A673 (cell line): ENCODE results near the gene CDH6. TPM values are rescaled to one million over a fixed set of nuclear protein-coding genes. Genes with fewer than 3 reads are reported as not detected.

ENCODE experiments used
- BruUV-seq: library from RNA; stranded (reverse); fragments of 400-500 nt; replicated peaks from 2 replicates; lab custom pipeline; 2021; lab: Mats Ljungman, UMichigan
- CTCF ChIA-PET: fragments of 300-600 bp; sonication (Branson Sonifier 250); formaldehyde crosslinking; loops from one replicate; lab custom pipeline; 2022; ENCODE audit warnings: antibody characterized with exemption; lab: Charles Lee
- POLR2A ChIA-PET: fragments of 300-600 bp; sonication (Branson Sonifier 250); formaldehyde crosslinking; loops from one replicate; lab custom pipeline; 2022; ENCODE audit warnings: antibody characterized with exemption; ENCODE audit not compliant: low non-redundant PET; lab: Charles Lee
- DNase-seq: peaks from one replicate; pipeline ENCODE4 v3.0.0-alpha.2; 2015; ENCODE audit warnings: low spot score
- H3K27ac ChIP-seq: fragments of 200-600 bp; sonication (generic); 2 replicates; pipeline ENCODE4 v1.5.1; 2016; ENCODE audit warnings: mixed run types, low read depth, mild to moderate bottlenecking, mixed read lengths, antibody characterized with exemption, low read length; ENCODE audit not compliant: poor library complexity, severe bottlenecking
- H3K27me3 ChIP-seq: fragments of 200-600 bp; sonication (generic); replicated peaks from 2 replicates; pipeline ENCODE4 v1.6.1; 2017; ENCODE audit warnings: mixed run types, low read depth, mild to moderate bottlenecking, mixed read lengths, antibody characterized with exemption, low read length; ENCODE audit not compliant: insufficient read depth, poor library complexity
- H3K36me3 ChIP-seq: fragments of 200-600 bp; sonication (generic); 2 replicates; pipeline ENCODE4 v1.6.1; 2016; ENCODE audit warnings: mixed run types, mild to moderate bottlenecking, mixed read lengths, antibody characterized with exemption, low read length; ENCODE audit not compliant: insufficient read depth, poor library complexity, severe bottlenecking
- H3K4me1 ChIP-seq: fragments of 200-600 bp; sonication (generic); 2 replicates; pipeline ENCODE4 v1.6.1; 2017; ENCODE audit warnings: mixed run types, mild to moderate bottlenecking, mixed read lengths, antibody characterized with exemption, low read length; ENCODE audit not compliant: insufficient read depth, poor library complexity, severe bottlenecking
- H3K4me3 ChIP-seq: fragments of 200-600 bp; sonication (generic); 2 replicates; pipeline ENCODE4 v1.5.1; 2016; ENCODE audit warnings: low read depth, mixed run types, mild to moderate bottlenecking, mixed read lengths, low read length; ENCODE audit not compliant: poor library complexity, severe bottlenecking
- H3K9me3 ChIP-seq: fragments of 200-600 bp; sonication (generic); 2 replicates; pipeline ENCODE4 v1.6.1; 2016; ENCODE audit warnings: mixed run types, low read depth, mild to moderate bottlenecking, mixed read lengths, antibody characterized with exemption, low read length; ENCODE audit not compliant: poor library complexity, severe bottlenecking
- EZH2 ChIP-seq: fragments of 200-600 bp; sonication (generic); IDR thresholded peaks from 2 replicates; pipeline ENCODE4 v1.6.1; 2017; ENCODE audit warnings: borderline replicate concordance, low read depth, mild to moderate bottlenecking, mixed read lengths, antibody characterized with exemption, low read length; ENCODE audit not compliant: poor library complexity, severe bottlenecking
- intact Hi-C: fragments of 100-400 bp; cut with micrococcal nuclease; formaldehyde crosslinking; loops from one replicate; pipeline ENCODE4 v1.10.0; 2022; ENCODE audit not compliant: unreplicated experiment
- total RNA-seq: library from RNA; stranded (reverse); gene quantifications from 2 replicates; pipeline ENCODE4 v1.2.3, GENCODE V29; 2021
- TF ChIP-seq, protein P1 (sequence below): fragments of 300-800, 200-600 bp; sonication (generic); conservative IDR thresholded peaks from 2 replicates; pipeline ENCODE4 v1.5.1; 2017; ENCODE audit warnings: low read depth, mild to moderate bottlenecking, antibody characterized with exemption, low read length, moderate library complexity, mixed read lengths

CDH6 gene
- total RNA-seq, 1 experiment from 2014 or later = 3.6 TPM

DNA sequence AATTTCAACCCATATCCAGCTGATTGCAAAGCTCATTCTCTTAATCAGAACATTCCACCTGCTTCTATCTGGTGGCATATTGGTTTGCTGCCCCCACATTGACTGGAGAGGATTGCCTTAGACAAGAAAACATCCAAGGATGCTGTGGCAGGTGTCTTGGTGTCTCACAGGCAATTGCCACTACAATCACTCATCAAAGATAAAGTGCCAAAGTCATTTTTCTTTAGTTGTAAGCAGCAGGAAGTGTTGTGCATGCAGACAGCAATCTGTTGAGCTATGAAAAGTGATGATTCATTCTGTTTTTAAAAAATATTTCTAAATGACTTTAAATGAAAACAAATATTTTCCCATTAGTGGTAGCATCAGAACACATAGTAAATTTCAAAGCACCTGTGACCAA lies 53.9 kb downstream of the CDH6 start:
- TF ChIP-seq, protein P1, sequence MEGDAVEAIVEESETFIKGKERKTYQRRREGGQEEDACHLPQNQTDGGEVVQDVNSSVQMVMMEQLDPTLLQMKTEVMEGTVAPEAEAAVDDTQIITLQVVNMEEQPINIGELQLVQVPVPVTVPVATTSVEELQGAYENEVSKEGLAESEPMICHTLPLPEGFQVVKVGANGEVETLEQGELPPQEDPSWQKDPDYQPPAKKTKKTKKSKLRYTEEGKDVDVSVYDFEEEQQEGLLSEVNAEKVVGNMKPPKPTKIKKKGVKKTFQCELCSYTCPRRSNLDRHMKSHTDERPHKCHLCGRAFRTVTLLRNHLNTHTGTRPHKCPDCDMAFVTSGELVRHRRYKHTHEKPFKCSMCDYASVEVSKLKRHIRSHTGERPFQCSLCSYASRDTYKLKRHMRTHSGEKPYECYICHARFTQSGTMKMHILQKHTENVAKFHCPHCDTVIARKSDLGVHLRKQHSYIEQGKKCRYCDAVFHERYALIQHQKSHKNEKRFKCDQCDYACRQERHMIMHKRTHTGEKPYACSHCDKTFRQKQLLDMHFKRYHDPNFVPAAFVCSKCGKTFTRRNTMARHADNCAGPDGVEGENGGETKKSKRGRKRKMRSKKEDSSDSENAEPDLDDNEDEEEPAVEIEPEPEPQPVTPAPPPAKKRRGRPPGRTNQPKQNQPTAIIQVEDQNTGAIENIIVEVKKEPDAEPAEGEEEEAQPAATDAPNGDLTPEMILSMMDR = no peak
- TF ChIP-seq EZH2 = no peak
- DNase-seq = no peak
- H3K27ac ChIP-seq = no peak overlapping the region
- no peaks in the 10 kb centered on the region for H3K27me3 ChIP-seq
- no peak overlapping the region for H3K4me3 ChIP-seq
- intact Hi-C loops = no loop called here
- CTCF ChIA-PET = interaction anchor here (0.6 kb wide), 1 partner anchor 15 kb away, joined by 3 read pairs; no protein-coding TSS in a partner anchor
- H3K36me3 ChIP-seq = no peaks in the 10 kb centered on the region
- BruUV-seq = no TSS peak
- POLR2A ChIA-PET = no interaction called here
- peaks cover 5% of the 10 kb centered on the region for H3K4me1 ChIP-seq
- no peaks in the 10 kb centered on the region for H3K9me3 ChIP-seq

DNA sequence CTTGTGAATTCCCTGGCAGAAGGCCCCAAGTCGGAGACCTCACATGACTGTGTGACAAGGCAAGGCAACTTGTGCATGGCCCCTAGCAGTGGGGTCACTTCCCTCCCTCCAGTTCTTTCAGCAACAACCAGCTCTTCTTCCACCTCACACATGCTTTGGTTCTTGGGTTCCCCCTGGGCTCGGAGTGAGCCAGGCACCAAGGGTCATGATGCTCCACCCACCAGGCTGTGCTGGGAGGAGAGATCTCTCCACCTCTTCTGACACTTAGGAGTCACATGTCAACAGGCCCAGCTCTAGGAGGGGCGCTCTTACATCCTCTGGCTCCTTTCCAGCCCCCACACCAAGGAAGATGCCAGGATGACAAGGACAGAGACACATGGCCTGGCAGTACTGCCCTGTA lies 56.7 kb downstream of the CDH6 start:
- Histone ChIP-seq H3K27ac (no peak overlapping the region), H3K9me3 (no peaks in the 10 kb centered on the region), H3K4me1 (peaks cover 5% of the 10 kb centered on the region), H3K36me3 (no peaks in the 10 kb centered on the region), H3K4me3 (no peak overlapping the region), H3K27me3 (no peaks in the 10 kb centered on the region)
- no TSS peak for BruUV-seq
- TF ChIP-seq, protein P1 = no peak
- no peak for TF ChIP-seq EZH2
- intact Hi-C loops = no loop called here
- ChIA-PET CTCF (no interaction called here), POLR2A (no interaction called here)
- no peak for DNase-seq

DNA sequence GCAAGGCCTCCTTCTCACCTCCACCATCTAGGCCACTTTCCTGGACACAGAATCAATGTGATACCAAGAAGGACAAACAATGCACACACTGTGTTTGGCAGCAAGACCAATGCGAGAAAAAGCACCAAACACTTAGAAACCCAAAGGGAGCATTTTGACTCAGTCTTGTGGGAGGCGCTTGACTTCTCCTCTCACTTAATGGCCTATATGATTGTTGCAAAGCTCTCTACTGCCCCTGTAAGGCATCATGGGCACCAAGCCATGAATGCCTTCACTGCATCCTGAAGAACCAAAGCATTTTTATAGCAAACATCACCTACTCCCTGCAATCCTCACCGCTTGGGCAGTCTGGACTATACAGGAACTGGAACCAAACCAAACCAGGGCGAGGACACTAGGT lies 57.5 kb downstream of the CDH6 start:
- TF ChIP-seq, protein P1 = 0 out of 2 replicates have a peak, but pooled peaks have one; percentile 34
- TF ChIP-seq EZH2 = no peak
- Histone ChIP-seq H3K27ac (no peak overlapping the region), H3K4me1 (peaks cover 5% of the 10 kb centered on the region), H3K9me3 (no peaks in the 10 kb centered on the region), H3K4me3 (no peak overlapping the region), H3K27me3 (no peaks in the 10 kb centered on the region), H3K36me3 (no peaks in the 10 kb centered on the region)
- ChIA-PET POLR2A (no interaction called here), CTCF (no interaction called here)
- intact Hi-C loops = no loop called here
- no peak for DNase-seq
- no TSS peak for BruUV-seq
